GM12878 (cell line): ENCODE results near the gene DLEC1.

Source experiments
- CBX5 ChIP-seq: sonication (generic); IDR thresholded peaks from 2 replicates; pipeline ENCODE4 v1.6.1; 2016; ENCODE audit warnings: low read depth, moderate library complexity, mild to moderate bottlenecking, inconsistent platforms
- EP300 ChIP-seq, 2 experiments: fragments of 150-350 bp in 1 of 2; IDR thresholded peaks; 2 replicates each; pipeline ENCODE4 v1.6.1; 2011 to 2012; ENCODE audit warnings: low read depth in 2 of 2, low read length in 2 of 2, borderline replicate concordance in 1 of 2, improper control_type of control experiment in 1 of 2, inconsistent platforms in 1 of 2; ENCODE audit not compliant: control insufficient read depth in 1 of 2
- GABPA ChIP-seq: IDR thresholded peaks from 2 replicates; pipeline ENCODE4 v1.6.1; 2014; ENCODE audit warnings: antibody characterized with exemption, low read depth, mild to moderate bottlenecking, inconsistent platforms
- HCFC1 ChIP-seq: fragments of 150-350 bp; IDR thresholded peaks from 2 replicates; pipeline ENCODE4 v1.6.1; 2014; ENCODE audit warnings: low read length
- MTA3 ChIP-seq: IDR thresholded peaks from 2 replicates; pipeline ENCODE4 v1.6.1; 2012; ENCODE audit warnings: low read length, inconsistent platforms, borderline replicate concordance
- POLR2A ChIP-seq: IDR thresholded peaks from 2 replicates; pipeline ENCODE4 v1.6.1; 2011; ENCODE audit warnings: low read depth, mild to moderate bottlenecking, low read length
- RAD51 ChIP-seq: fragments of 450-650 bp; IDR thresholded peaks from 2 replicates; pipeline ENCODE4 v1.6.1; 2016; ENCODE audit warnings: moderate library complexity, mild to moderate bottlenecking, inconsistent platforms
- SMC3 ChIP-seq: IDR thresholded peaks from 2 replicates; pipeline ENCODE4 v1.6.1; 2011; ENCODE audit warnings: low read length, improper control_type of control experiment, borderline replicate concordance
- SRF ChIP-seq, 2 experiments: IDR thresholded peaks; 2 replicates each; pipeline ENCODE4 v1.6.1; 2011; ENCODE audit warnings: low read depth in 2 of 2, low read length in 2 of 2, mild to moderate bottlenecking in 1 of 2, moderate library complexity in 1 of 2
- STAT1 ChIP-seq: fragments of 450-650 bp; conservative IDR thresholded peaks from 2 replicates; pipeline ENCODE4 v1.6.1; 2014; ENCODE audit warnings: antibody characterized with exemption, mild to moderate bottlenecking
- TBL1XR1 ChIP-seq: IDR thresholded peaks from 2 replicates; pipeline ENCODE4 v1.6.1; 2012; ENCODE audit warnings: low read depth, low read length, improper control_type of control experiment
- YY1 ChIP-seq: IDR thresholded peaks from 2 replicates; pipeline ENCODE4 v1.6.1; 2011; ENCODE audit warnings: low read depth, mild to moderate bottlenecking, low read length
- TF ChIP-seq, protein P1 (sequence below), 3 experiments: IDR thresholded peaks in 2 of 3; conservative IDR thresholded peaks in 1 of 3; 2 replicates each; pipeline ENCODE4 v1.5.1; 2011; ENCODE audit warnings: low read depth in 3 of 3, low read length in 3 of 3, mild to moderate bottlenecking in 3 of 3, control low read depth in 2 of 3, moderate library complexity in 2 of 3, inconsistent platforms in 1 of 3, mixed read lengths in 1 of 3; ENCODE audit not compliant: control insufficient read depth in 2 of 3, insufficient read depth in 1 of 3; ENCODE audit errors: extremely low read depth in 1 of 3

GRCh38 chr3:38101811-38102443 lies 62.9 kb downstream of the DLEC1 start:
- TF ChIP-seq, protein P1, sequence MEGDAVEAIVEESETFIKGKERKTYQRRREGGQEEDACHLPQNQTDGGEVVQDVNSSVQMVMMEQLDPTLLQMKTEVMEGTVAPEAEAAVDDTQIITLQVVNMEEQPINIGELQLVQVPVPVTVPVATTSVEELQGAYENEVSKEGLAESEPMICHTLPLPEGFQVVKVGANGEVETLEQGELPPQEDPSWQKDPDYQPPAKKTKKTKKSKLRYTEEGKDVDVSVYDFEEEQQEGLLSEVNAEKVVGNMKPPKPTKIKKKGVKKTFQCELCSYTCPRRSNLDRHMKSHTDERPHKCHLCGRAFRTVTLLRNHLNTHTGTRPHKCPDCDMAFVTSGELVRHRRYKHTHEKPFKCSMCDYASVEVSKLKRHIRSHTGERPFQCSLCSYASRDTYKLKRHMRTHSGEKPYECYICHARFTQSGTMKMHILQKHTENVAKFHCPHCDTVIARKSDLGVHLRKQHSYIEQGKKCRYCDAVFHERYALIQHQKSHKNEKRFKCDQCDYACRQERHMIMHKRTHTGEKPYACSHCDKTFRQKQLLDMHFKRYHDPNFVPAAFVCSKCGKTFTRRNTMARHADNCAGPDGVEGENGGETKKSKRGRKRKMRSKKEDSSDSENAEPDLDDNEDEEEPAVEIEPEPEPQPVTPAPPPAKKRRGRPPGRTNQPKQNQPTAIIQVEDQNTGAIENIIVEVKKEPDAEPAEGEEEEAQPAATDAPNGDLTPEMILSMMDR (IDR thresholded peaks at IDR 0.05 in 2 of 3, conservative IDR thresholded peaks at IDR 0.05 in 1 of 3; ENCODE audit: control insufficient read depth in 2 of 3, extremely low read depth in 1 of 3, insufficient read depth in 1 of 3, low read depth in 3 of 3, low read length in 3 of 3): no peak
- TF ChIP-seq SMC3 (no peak), POLR2A (no peak), YY1 (no peak), EP300 (IDR thresholded peaks at IDR 0.05; ENCODE audit: borderline replicate concordance in 1 of 2, control insufficient read depth in 1 of 2, low read depth in 2 of 2, low read length in 2 of 2) (no peak), GABPA (no peak), CBX5 (no peak), MTA3 (no peak), SRF (IDR thresholded peaks at IDR 0.05; ENCODE audit: low read depth in 2 of 2, low read length in 2 of 2) (no peak), HCFC1 (no peak), RAD51 (no peak), STAT1 (no peak), TBL1XR1 (no peak)
